GM04504 (cell line): Measurements from ENCODE around the gene DNASE1L2.

Source experiments
- DNase-seq: peaks from one replicate; pipeline ENCODE4 v3.0.0-alpha.2; 2012; ENCODE audit warnings: low read depth

Gene DNASE1L2

GRCh38 chr16:2204416-2205103 is 31.7 kb upstream of the DNASE1L2 start:
- DNase-seq, result no peak

- DNase-seq, result peak; percentile 69
These were observed 30.9 kb upstream of the DNASE1L2 start, which contains the start of gene MLST8 for GRCh38 chr16:2205104-2205966. TSS of gene MLST8 (plus strand) at chr16:2205454. CDS start at chr16:2206086, 632 bp downstream.

- no peak for DNase-seq
These were observed 30.3 kb upstream of the DNASE1L2 start for GRCh38 chr16:2205967-2206313.

- no peak for DNase-seq
These were observed 29.8 kb upstream of the DNASE1L2 start for GRCh38 chr16:2206420-2206779.

- DNase-seq, result no peak
These were observed 29.3 kb upstream of the DNASE1L2 start for GRCh38 chr16:2206780-2207433.

- no peak for DNase-seq
These were observed 28.4 kb upstream of the DNASE1L2 start for GRCh38 chr16:2207872-2208271.

- no peak for DNase-seq
These were observed 27.9 kb upstream of the DNASE1L2 start for GRCh38 chr16:2208308-2208707.

GRCh38 chr16:2208772-2209171 is 27.5 kb upstream of the DNASE1L2 start:
- DNase-seq, result no peak

GRCh38 chr16:2209258-2210008 is 26.8 kb upstream of the DNASE1L2 start:
- no peak for DNase-seq

GRCh38 chr16:2210009-2210332 is 26.3 kb upstream of the DNASE1L2 start:
- no peak for DNase-seq

GRCh38 chr16:2210386-2211365 is 25.6 kb upstream of the DNASE1L2 start, which contains the start of gene BRICD5:
TSS of gene BRICD5 (minus strand) at chr16:2210863. CDS start at chr16:2210833, 30 bp downstream.
- DNase-seq, result no peak

- no peak for DNase-seq
These were observed 24.3 kb upstream of the DNASE1L2 start for GRCh38 chr16:2211923-2212347.

- no peak for DNase-seq
These were observed 23.6 kb upstream of the DNASE1L2 start for GRCh38 chr16:2212362-2213324.

- DNase-seq, result no peak
These were observed 22.2 kb upstream of the DNASE1L2 start for GRCh38 chr16:2213817-2214718.

- DNase-seq, result no peak
These were observed 21.6 kb upstream of the DNASE1L2 start, which contains the start of gene PGP for GRCh38 chr16:2214719-2214968. TSS of gene PGP (minus strand) at chr16:2214840. CDS start at chr16:2214777, 63 bp downstream.

- no peak for DNase-seq
These were observed 19.9 kb upstream of the DNASE1L2 start for GRCh38 chr16:2216330-2216729.

- peak; percentile 97 for DNase-seq
These were observed 12.9 kb upstream of the DNASE1L2 start, which contains the start of gene E4F1 for GRCh38 chr16:2223221-2223941. TSS of gene E4F1 (plus strand) at chr16:2223591. CDS start at chr16:2223614, 23 bp downstream.

GRCh38 chr16:2223942-2224486 is 12.2 kb upstream of the DNASE1L2 start:
- DNase-seq, result peak; percentile 32
